CD14-positive monocyte (primary cell): ENCODE measurements around the gene ARSK. TPM values are rescaled to one million over a fixed set of nuclear protein-coding genes. Genes with fewer than 3 reads are reported as not detected.

Experiments used
- DNase-seq, 3 donors: peaks; one replicate each; pipeline ENCODE4 v3.0.0-alpha.2; 2011 to 2022
- H2AFZ ChIP-seq: 2 replicates; pipeline ENCODE4 v1.6.0; 2012; ENCODE audit warnings: mild to moderate bottlenecking, low read depth, low read length, inconsistent platforms; ENCODE audit not compliant: insufficient read depth, poor library complexity, severe bottlenecking
- H3K27ac ChIP-seq, 2 donors: 1 replicate in 1 of 2; 2 replicates in 1 of 2; pipeline ENCODE4 v1.5.1; 2012 to 2013; ENCODE audit warnings: low read length in 2 of 2, control low read depth in 1 of 2, inconsistent platforms in 1 of 2, low read depth in 1 of 2, mild to moderate bottlenecking in 1 of 2
- H3K27me3 ChIP-seq, 2 donors: one replicate each; pipeline versions ENCODE4 v1.6.0 to v1.6.1; 2011 to 2013; ENCODE audit warnings: low read length in 2 of 2; ENCODE audit not compliant: control insufficient read depth in 2 of 2, insufficient read depth in 2 of 2
- H3K36me3 ChIP-seq, 2 donors: replicated peaks in 1 of 2; 1 replicate in 1 of 2; 2 replicates in 1 of 2; pipeline versions ENCODE4 v1.5.1 to v1.6.1; 2012 to 2013; ENCODE audit warnings: low read length in 2 of 2, control low read depth in 1 of 2, inconsistent platforms in 1 of 2, mild to moderate bottlenecking in 1 of 2; ENCODE audit not compliant: insufficient read depth in 2 of 2, control insufficient read depth in 1 of 2
- H3K4me1 ChIP-seq, 2 donors: 1 replicate in 1 of 2; 2 replicates in 1 of 2; pipeline versions ENCODE4 v1.5.1 to v1.6.1; 2012 to 2013; ENCODE audit warnings: low read length in 2 of 2, control low read depth in 1 of 2, inconsistent platforms in 1 of 2, mild to moderate bottlenecking in 1 of 2, moderate library complexity in 1 of 2; ENCODE audit not compliant: insufficient read depth in 2 of 2, control insufficient read depth in 1 of 2
- H3K4me2 ChIP-seq: replicated peaks from 2 replicates; pipeline ENCODE3; 2012; ENCODE audit warnings: low read length, moderate library complexity, mild to moderate bottlenecking; ENCODE audit not compliant: poor library complexity, severe bottlenecking; ENCODE audit errors: extremely low read depth
- H3K4me3 ChIP-seq, 3 experiments: fragments of 200-600 bp in 1 of 3; sonication (generic) in 1 of 3; replicated peaks in 1 of 3; 1 replicate in 2 of 3; 2 replicates in 1 of 3; pipeline ENCODE4 v1.5.1; 2011 to 2013; ENCODE audit warnings: low read length in 3 of 3, mild to moderate bottlenecking in 3 of 3, control low read depth in 2 of 3, low read depth in 2 of 3, inconsistent platforms in 1 of 3, moderate library complexity in 1 of 3
- H3K79me2 ChIP-seq: 2 replicates; pipeline ENCODE4 v1.6.0; 2012; ENCODE audit warnings: mild to moderate bottlenecking, control low read depth, inconsistent platforms, low read length, moderate library complexity; ENCODE audit not compliant: insufficient read depth
- H3K9ac ChIP-seq: 2 replicates; pipeline ENCODE4 v1.6.0; 2017; ENCODE audit warnings: low read length, mild to moderate bottlenecking; ENCODE audit not compliant: insufficient read depth, poor library complexity, severe bottlenecking
- H3K9me3 ChIP-seq, 2 donors: replicated peaks in 1 of 2; 1 replicate in 1 of 2; 2 replicates in 1 of 2; pipeline versions ENCODE4 v1.5.1 to v1.6.1; 2012 to 2013; ENCODE audit warnings: low read length in 2 of 2, control low read depth in 1 of 2; ENCODE audit not compliant: control insufficient read depth in 1 of 2, insufficient read depth in 1 of 2
- H4K20me1 ChIP-seq: 2 replicates; pipeline ENCODE4 v1.6.0; 2012; ENCODE audit warnings: mild to moderate bottlenecking, low read length, control low read depth, moderate library complexity; ENCODE audit not compliant: insufficient read depth
- H3K27ac Mint-ChIP-seq, 7 donors: one replicate each; pipeline ENCODE4 v1.8.0; 2020; ENCODE audit warnings: mild to moderate bottlenecking in 7 of 7, mixed read lengths in 7 of 7, moderate library complexity in 6 of 7, inconsistent platforms in 2 of 7
- H3K27me3 Mint-ChIP-seq, 3 donors: one replicate each; pipeline ENCODE4 v1.8.0; 2021 to 2022; ENCODE audit warnings: low read depth in 3 of 3, mild to moderate bottlenecking in 3 of 3, mixed read lengths in 3 of 3, moderate library complexity in 3 of 3, inconsistent platforms in 1 of 3
- H3K36me3 Mint-ChIP-seq, 2 donors: one replicate each; pipeline ENCODE4 v1.8.0; 2020; ENCODE audit warnings: mixed read lengths in 2 of 2, inconsistent platforms in 1 of 2, mild to moderate bottlenecking in 1 of 2
- H3K4me1 Mint-ChIP-seq: one replicate; pipeline ENCODE4 v1.8.0; 2020; ENCODE audit warnings: mild to moderate bottlenecking, mixed read lengths
- H3K4me3 Mint-ChIP-seq, 2 donors: one replicate each; pipeline ENCODE4 v1.8.0; 2020; ENCODE audit warnings: mild to moderate bottlenecking in 2 of 2, mixed read lengths in 2 of 2, moderate library complexity in 1 of 2
- H3K9me3 Mint-ChIP-seq, 7 donors: one replicate each; pipeline ENCODE4 v1.8.0; 2020 to 2022; ENCODE audit warnings: mixed read lengths in 7 of 7, mild to moderate bottlenecking in 6 of 7, moderate library complexity in 6 of 7, inconsistent platforms in 2 of 7
- WGBS: methylation state at CpG from one replicate; pipeline ENCODE4 v1.1.5; 2013; ENCODE audit warnings: missing lambda C conversion rate; ENCODE audit not compliant: insufficient coverage; 5-methylcytosine and 5-hydroxymethylcytosine counted together
- intact Hi-C, 2 donors: fragments of 100-400 bp; cut with micrococcal nuclease; formaldehyde crosslinking; loops; one replicate each; pipeline versions ENCODE4 v1.15.0 to v1.15.1; 2023
- polyA plus RNA-seq, 3 donors: library from polyadenylated mRNA; depleted of rRNA in 1 of 3; unstranded in 2 of 3; stranded (reverse) in 1 of 3; fragments of 300-500 nt in 2 of 3; fragments of >200 nt in 1 of 3; fragmentation: Illumina TruSeq in 2 of 3; gene quantifications; 1 replicate in 2 of 3; 2 replicates in 1 of 3; pipeline ENCODE4 v1.2.3, GENCODE V29; 2012 to 2021
- TF ChIP-seq, protein P1 (sequence below): fragments of 200-600 bp; IDR thresholded peaks from one replicate; pipeline ENCODE4 v1.8.0; 2022; ENCODE audit warnings: antibody characterized with exemption, mild to moderate bottlenecking

Gene ARSK
- polyA plus RNA-seq, 3 donors, result 0.67 to 1.3 (median 1.3) TPM

DNA sequence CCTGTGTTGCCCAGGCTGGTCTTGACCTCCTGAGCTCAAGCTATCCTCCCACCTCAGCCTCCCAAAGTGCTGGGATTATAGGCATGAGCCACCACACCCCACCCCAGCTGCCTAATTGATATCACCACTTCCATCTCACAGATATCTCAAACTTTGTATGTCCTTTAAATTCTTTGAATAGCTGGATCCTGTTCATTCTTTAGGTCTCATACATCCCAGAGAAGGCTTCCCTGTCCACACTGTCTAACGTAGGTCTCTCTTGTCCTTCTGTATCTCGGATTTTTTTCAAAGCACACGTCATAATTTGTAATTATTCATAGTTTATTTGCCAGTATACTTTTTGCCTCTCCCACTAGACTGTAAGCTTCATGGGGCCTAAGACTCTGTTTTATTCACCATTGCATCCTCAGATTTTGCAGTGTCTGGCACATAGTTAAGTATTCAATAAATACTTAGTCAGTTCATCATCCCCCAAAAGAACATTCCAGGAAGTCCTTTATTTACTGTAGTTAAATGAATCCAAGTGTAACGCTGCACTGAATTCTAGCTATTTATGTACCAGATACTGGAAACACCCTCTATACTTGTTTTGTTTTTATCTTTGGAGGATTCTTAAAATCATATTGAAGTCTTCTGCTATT is 10.5 kb downstream of the ARSK start:
- Histone ChIP-seq H3K79me2 (no peaks in the 10 kb centered on the region), H3K27ac (no peak overlapping the region), H3K9me3 (no peaks in the 10 kb centered on the region), H3K27me3 (no peaks in the 10 kb centered on the region), H2AFZ (no peak overlapping the region), H3K4me1 (no peaks in the 10 kb centered on the region), H4K20me1 (no peaks in the 10 kb centered on the region), H3K36me3 (no peaks in the 10 kb centered on the region), H3K4me2 (no peak overlapping the region), H3K4me3 (no peak overlapping the region), H3K9ac (no peak overlapping the region)
- no CpG with 5 or more reads among the region's 4 CpGs for WGBS
- no peak for DNase-seq
- Mint-ChIP-seq H3K36me3 (no peaks in the 10 kb centered on the region), H3K4me1 (no peaks in the 10 kb centered on the region), H3K27ac (no peak overlapping the region), H3K9me3 (no peaks in the 10 kb centered on the region), H3K27me3 (no peaks in the 10 kb centered on the region), H3K4me3 (no peak overlapping the region)
- TF ChIP-seq, protein P1, sequence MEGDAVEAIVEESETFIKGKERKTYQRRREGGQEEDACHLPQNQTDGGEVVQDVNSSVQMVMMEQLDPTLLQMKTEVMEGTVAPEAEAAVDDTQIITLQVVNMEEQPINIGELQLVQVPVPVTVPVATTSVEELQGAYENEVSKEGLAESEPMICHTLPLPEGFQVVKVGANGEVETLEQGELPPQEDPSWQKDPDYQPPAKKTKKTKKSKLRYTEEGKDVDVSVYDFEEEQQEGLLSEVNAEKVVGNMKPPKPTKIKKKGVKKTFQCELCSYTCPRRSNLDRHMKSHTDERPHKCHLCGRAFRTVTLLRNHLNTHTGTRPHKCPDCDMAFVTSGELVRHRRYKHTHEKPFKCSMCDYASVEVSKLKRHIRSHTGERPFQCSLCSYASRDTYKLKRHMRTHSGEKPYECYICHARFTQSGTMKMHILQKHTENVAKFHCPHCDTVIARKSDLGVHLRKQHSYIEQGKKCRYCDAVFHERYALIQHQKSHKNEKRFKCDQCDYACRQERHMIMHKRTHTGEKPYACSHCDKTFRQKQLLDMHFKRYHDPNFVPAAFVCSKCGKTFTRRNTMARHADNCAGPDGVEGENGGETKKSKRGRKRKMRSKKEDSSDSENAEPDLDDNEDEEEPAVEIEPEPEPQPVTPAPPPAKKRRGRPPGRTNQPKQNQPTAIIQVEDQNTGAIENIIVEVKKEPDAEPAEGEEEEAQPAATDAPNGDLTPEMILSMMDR, result no peak
- intact Hi-C loops, result no loop called here

DNA sequence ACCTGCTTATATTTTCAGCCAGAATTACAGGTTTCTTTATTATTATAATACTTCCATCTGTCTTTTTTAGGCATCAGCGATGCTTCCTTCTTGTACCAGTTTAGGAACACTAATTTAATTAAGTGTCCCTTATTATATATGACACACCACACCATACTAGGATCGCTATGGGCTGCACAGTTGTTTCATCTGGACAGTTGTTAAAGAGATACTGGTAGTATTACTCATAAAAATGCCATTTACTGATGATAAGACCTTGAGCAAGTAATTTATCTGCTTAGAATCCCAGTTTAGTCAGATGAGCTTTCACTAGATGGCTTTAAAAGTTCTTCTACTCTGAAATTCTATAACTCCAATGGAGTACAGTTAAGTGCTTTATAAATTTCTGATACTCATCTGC is 17.1 kb downstream of the ARSK start:
- no peak overlapping the region for H3K4me2 ChIP-seq
- no peak overlapping the region for H3K9ac ChIP-seq
- WGBS, result no CpG with 5 or more reads among the region's 2 CpGs
- H3K9me3 ChIP-seq, result no peaks in the 10 kb centered on the region
- no peak for DNase-seq
- no peaks in the 10 kb centered on the region for H3K79me2 ChIP-seq
- H3K36me3 ChIP-seq, result no peaks in the 10 kb centered on the region
- no peak overlapping the region for H2AFZ ChIP-seq
- intact Hi-C loops, result no loop called here
- no peak overlapping the region for H3K4me3 ChIP-seq
- TF ChIP-seq, protein P1, result no peak
- H3K27ac ChIP-seq, result no peak overlapping the region
- H3K4me1 Mint-ChIP-seq, result no peaks in the 10 kb centered on the region
- no peak overlapping the region for H3K27ac Mint-ChIP-seq
- no peaks in the 10 kb centered on the region for H3K4me1 ChIP-seq
- H4K20me1 ChIP-seq, result no peaks in the 10 kb centered on the region
- no peaks in the 10 kb centered on the region for H3K27me3 Mint-ChIP-seq
- H3K9me3 Mint-ChIP-seq, result peaks cover 0 to 6% (median 2%) of the 10 kb centered on the region in 7 donors
- H3K27me3 ChIP-seq, result no peaks in the 10 kb centered on the region
- H3K4me3 Mint-ChIP-seq, result no peak overlapping the region
- peaks cover 0 to 2% of the 10 kb centered on the region in 2 donors for H3K36me3 Mint-ChIP-seq
